GM21737 (cell line): Measurements from ENCODE around the gene LRP5.
A peak's percentile ranks its signal among the peaks of the same experiment; 100 is the strongest.

Experiments used
- ATAC-seq: cut with Tn5 transposase; IDR thresholded peaks from one replicate; pipeline ENCODE4 v1.9.1; 2021; ENCODE audit warnings: mild to moderate bottlenecking, moderate library complexity; ENCODE audit not compliant: unreplicated experiment

LRP5 gene

GRCh38 chr11:68312117-68312779 is at the start of gene LRP5:
Gene LRP5 (plus strand): TSS chr11:68312591. CDS start chr11:68312715, 124 bp downstream.
- ATAC-seq, result no peak

GRCh38 chr11:68263444-68264035 is 48.9 kb upstream of the LRP5 start:
- no peak for ATAC-seq

- ATAC-seq, result no peak
These were observed 48.1 kb upstream of the LRP5 start for GRCh38 chr11:68264244-68264643.

GRCh38 chr11:68264741-68265540 is 47.5 kb upstream of the LRP5 start:
- no peak for ATAC-seq

- ATAC-seq, result peak; percentile 45
These were observed 46.1 kb upstream of the LRP5 start for GRCh38 chr11:68266121-68266891.

- no peak for ATAC-seq
These were observed 45.2 kb upstream of the LRP5 start for GRCh38 chr11:68266936-68267880.

- no peak for ATAC-seq
These were observed 44.5 kb upstream of the LRP5 start for GRCh38 chr11:68267881-68268240.

- ATAC-seq, result no peak
These were observed 42.8 kb upstream of the LRP5 start for GRCh38 chr11:68269414-68270081.

- no peak for ATAC-seq
These were observed 42.0 kb upstream of the LRP5 start for GRCh38 chr11:68270196-68271022.

GRCh38 chr11:68271023-68271780 is 41.2 kb upstream of the LRP5 start:
- ATAC-seq, result no peak

GRCh38 chr11:68271781-68272608 is 40.4 kb upstream of the LRP5 start, which contains the start of gene C11orf24:
Gene C11orf24 (minus strand): TSS chr11:68271973. CDS start chr11:68263767, 8,206 bp downstream.
- ATAC-seq, result peak; percentile 86

- no peak for ATAC-seq
These were observed 39.2 kb upstream of the LRP5 start for GRCh38 chr11:68273026-68273738.

GRCh38 chr11:68274306-68274705 is 38.1 kb upstream of the LRP5 start:
- ATAC-seq, result no peak

- no peak for ATAC-seq
These were observed 36.5 kb upstream of the LRP5 start for GRCh38 chr11:68275721-68276507.

GRCh38 chr11:68276861-68277260 is 35.5 kb upstream of the LRP5 start:
- ATAC-seq, result no peak

- no peak for ATAC-seq
These were observed 32.7 kb upstream of the LRP5 start for GRCh38 chr11:68279676-68280075.
